ENCODE measurements around the gene HMCN1. TPM values are rescaled to one million over a fixed set of nuclear protein-coding genes. Genes with fewer than 3 reads are reported as not detected.

Gene HMCN1
- total RNA-seq, 1 experiment from 2014 or later = 0.31 TPM

- Histone ChIP-seq H3K27me3 (ENCODE audit: insufficient read depth, low read depth) (no peaks in the 10 kb centered on the region), H2AFZ (no peak overlapping the region), H4K20me1 (ENCODE audit: insufficient read depth) (no peaks in the 10 kb centered on the region), H3K4me2 (no peak overlapping the region), H3K9me3 (ENCODE audit: insufficient read depth, low read depth) (0 out of 2 replicates have a peak, but pooled peaks cover 3% of the 10 kb centered on the region), H3K4me3 (no peak overlapping the region), H3K27ac (no peak overlapping the region), H3K36me3 (ENCODE audit: low read depth) (no peaks in the 10 kb centered on the region), H3K9me2 (ENCODE audit: insufficient read depth) (no peaks in the 10 kb centered on the region), H3K4me1 (replicated peaks; ENCODE audit: insufficient read depth) (no peaks in the 10 kb centered on the region), H3K79me2 (ENCODE audit: low read depth) (no peaks in the 10 kb centered on the region), H3F3A (ENCODE audit: insufficient read depth, low read depth) (0 out of 2 replicates have a peak, but pooled peaks cover 5% of the 10 kb centered on the region)
- DNase-seq = no peak
- TF ChIP-seq EZH2 (IDR thresholded peaks at IDR 0.05; ENCODE audit: low read depth) (no peak), CTCF (conservative IDR thresholded peaks at IDR 0.05) (no peak)
- BruUV-seq (replicated peaks) = no TSS peak
- ChIA-PET CTCF (no interaction called here), POLR2A (ENCODE audit: unreplicated experiment) (no interaction called here)
- intact Hi-C loops (cut with micrococcal nuclease; ENCODE audit: unreplicated experiment) = no loop called here
These were observed 282.7 kb downstream of the HMCN1 start for GRCh38 chr1:186016856-186017255.

- Histone ChIP-seq H2AFZ (no peak overlapping the region; the same call in 1 of the 2 replicates), H3K9me3 (ENCODE audit: insufficient read depth, low read depth) (no peaks in the 10 kb centered on the region), H4K20me1 (ENCODE audit: insufficient read depth) (no peaks in the 10 kb centered on the region), H3K4me3 (no peak overlapping the region), H3K27me3 (ENCODE audit: insufficient read depth, low read depth) (no peaks in the 10 kb centered on the region), H3F3A (ENCODE audit: insufficient read depth, low read depth) (no peaks in the 10 kb centered on the region), H3K36me3 (ENCODE audit: low read depth) (no peaks in the 10 kb centered on the region), H3K4me2 (no peak overlapping the region), H3K79me2 (ENCODE audit: low read depth) (no peaks in the 10 kb centered on the region), H3K9me2 (ENCODE audit: insufficient read depth) (no peaks in the 10 kb centered on the region), H3K4me1 (replicated peaks; ENCODE audit: insufficient read depth) (no peaks in the 10 kb centered on the region), H3K27ac (no peak overlapping the region)
- ChIA-PET POLR2A (ENCODE audit: unreplicated experiment) (interaction anchor here (0.7 kb wide), 1 partner anchor 229 kb away, joined by 4 read pairs; no protein-coding TSS in a partner anchor), CTCF (no interaction called here)
- no peak for DNase-seq
- TF ChIP-seq EZH2 (IDR thresholded peaks at IDR 0.05; ENCODE audit: low read depth) (no peak), CTCF (conservative IDR thresholded peaks at IDR 0.05) (no peak)
- BruUV-seq (replicated peaks) = no TSS peak
- intact Hi-C loops (cut with micrococcal nuclease; ENCODE audit: unreplicated experiment) = no loop called here
These were observed 288.0 kb downstream of the HMCN1 start for GRCh38 chr1:186022184-186022583.

- Histone ChIP-seq H2AFZ (no peak overlapping the region), H3K79me2 (ENCODE audit: low read depth) (no peaks in the 10 kb centered on the region), H3K4me3 (no peak overlapping the region), H3K4me1 (replicated peaks; ENCODE audit: insufficient read depth) (no peaks in the 10 kb centered on the region), H3K9me2 (ENCODE audit: insufficient read depth) (no peaks in the 10 kb centered on the region), H3K36me3 (ENCODE audit: low read depth) (no peaks in the 10 kb centered on the region), H3K9me3 (ENCODE audit: insufficient read depth, low read depth) (peaks cover 5% of the 10 kb centered on the region; the same call in 1 of the 2 replicates), H3K27me3 (ENCODE audit: insufficient read depth, low read depth) (no peaks in the 10 kb centered on the region), H3K4me2 (no peak overlapping the region), H3K27ac (no peak overlapping the region), H3F3A (ENCODE audit: insufficient read depth, low read depth) (no peaks in the 10 kb centered on the region), H4K20me1 (ENCODE audit: insufficient read depth) (no peaks in the 10 kb centered on the region)
- no peak for DNase-seq
- intact Hi-C loops (cut with micrococcal nuclease; ENCODE audit: unreplicated experiment) = no loop called here
- no peak for TF ChIP-seq CTCF (conservative IDR thresholded peaks at IDR 0.05)
- TF ChIP-seq EZH2 (IDR thresholded peaks at IDR 0.05; ENCODE audit: low read depth) = no peak
- ChIA-PET POLR2A (ENCODE audit: unreplicated experiment) (no interaction called here), CTCF (no interaction called here)
- no TSS peak for BruUV-seq (replicated peaks)
These were observed 292.8 kb downstream of the HMCN1 start for GRCh38 chr1:186026946-186027345.
